Testis (tissue), 3 donors: ENCODE measurements around the gene R3HDM4. TPM values are rescaled to one million over a fixed set of nuclear protein-coding genes. Genes with fewer than 3 reads are reported as not detected.

Source experiments
- DNase-seq: peaks from one replicate; pipeline ENCODE4 v3.0.0-alpha.2; 2019
- H3K27ac ChIP-seq, 2 donors: fragments of 200-600 bp; sonication (generic); one replicate each; pipeline ENCODE4 v1.5.1; 2019
- H3K27me3 ChIP-seq: fragments of 200-600 bp; sonication (generic); one replicate; pipeline ENCODE4 v1.5.1; 2019
- H3K36me3 ChIP-seq: fragments of 200-600 bp; sonication (generic); one replicate; pipeline ENCODE4 v1.5.1; 2017; ENCODE audit warnings: low read depth; ENCODE audit errors: missing control alignments
- H3K4me1 ChIP-seq: fragments of 200-600 bp; sonication (generic); one replicate; pipeline ENCODE4 v1.5.1; 2019
- H3K4me3 ChIP-seq, 2 donors: fragments of 200-600 bp; sonication (generic); one replicate each; pipeline ENCODE4 v1.5.1; 2017 to 2019
- H3K9me3 ChIP-seq: fragments of 200-600 bp; sonication (generic); one replicate; pipeline ENCODE4 v1.5.1; 2017
- POLR2A ChIP-seq: fragments of 450-650 bp; IDR thresholded peaks from one replicate; pipeline ENCODE4 v1.6.1; 2017; ENCODE audit warnings: antibody characterized with exemption, mild to moderate bottlenecking, moderate library complexity
- WGBS, 2 donors: methylation state at CpG; one replicate each; pipeline ENCODE4 v1.1.5; 2018; 5-methylcytosine and 5-hydroxymethylcytosine counted together
- intact Hi-C: fragments of 100-400 bp; cut with DNase I; formaldehyde crosslinking; loops from one replicate; pipeline ENCODE4 v1.15.1; 2023; ENCODE audit warnings: low total_unique reads
- polyA plus RNA-seq: library from polyadenylated mRNA; stranded (reverse); fragments of 350-450 nt; fragmentation: Illumina TruSeq; extraction: RNeasy Lipid Tissue Mini Kit (QIAGEN cat#74804); gene quantifications from one replicate; pipeline ENCODE4 v1.2.3, GENCODE V29; 2014; ENCODE audit warnings: low read depth, low replicate concordance; ENCODE audit not compliant: insufficient read depth
- total RNA-seq, 2 donors: library from RNA; depleted of rRNA; stranded (reverse); fragments of >200 nt; gene quantifications; one replicate each; pipeline ENCODE4 v1.2.3, GENCODE V29; 2016
- TF ChIP-seq, protein P1 (sequence below), 3 experiments: fragments of 450-650 bp in 2 of 3; fragments of 200-600 bp in 1 of 3; sonication (generic) in 1 of 3; IDR thresholded peaks; one replicate each; pipeline ENCODE4 v1.5.1; 2016 to 2019; ENCODE audit warnings: antibody characterized with exemption in 3 of 3, mild to moderate bottlenecking in 2 of 3, moderate library complexity in 1 of 3

Gene R3HDM4
- total and polyA plus RNA-seq, 3 donors from 2014 or later, result 19.2 to 30.1 (median 24.6) TPM

DNA sequence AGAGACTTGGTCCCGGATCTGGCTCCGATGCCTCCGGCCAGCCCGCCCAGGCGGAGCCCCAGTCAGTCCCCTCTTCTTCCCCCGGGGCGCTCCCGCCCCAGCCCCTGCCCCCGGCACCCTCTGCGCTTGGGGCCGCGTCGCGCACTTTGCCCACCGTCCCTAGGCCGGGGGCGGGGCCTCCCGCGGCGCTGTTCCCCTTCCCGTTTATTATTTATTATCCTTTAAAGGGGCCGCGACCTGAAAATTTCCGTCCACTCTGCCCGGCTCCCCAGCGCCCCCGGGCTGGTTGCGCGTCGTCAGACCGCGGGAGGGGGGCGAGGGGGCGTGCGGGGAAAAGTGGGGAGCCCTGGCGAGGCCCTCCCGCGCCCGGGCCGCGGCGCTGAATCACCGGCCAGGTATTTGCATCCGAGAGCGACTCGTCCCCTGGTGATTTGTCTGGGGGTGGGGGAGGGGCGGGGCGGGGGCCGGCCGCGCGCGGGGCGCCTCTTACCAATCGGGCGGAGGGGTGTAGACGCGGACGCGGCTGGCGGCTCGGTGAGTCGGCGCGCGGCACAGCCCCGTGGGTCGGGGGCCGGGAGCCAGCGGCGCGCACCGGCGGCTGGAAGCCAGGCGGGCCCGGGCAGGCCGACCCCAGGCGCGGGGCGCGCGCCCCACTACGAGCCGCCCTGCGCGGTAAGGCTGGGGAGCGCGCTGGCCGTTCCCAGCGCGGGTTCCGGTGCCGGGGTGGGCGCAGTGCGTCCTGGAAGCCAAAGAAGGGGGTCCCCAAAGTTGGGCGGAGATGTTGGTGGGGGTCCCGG is 12.7 kb upstream of the R3HDM4 start, which contains the start of gene ARID3A:
Gene ARID3A (plus strand): TSS at position 510 of the 797 bp plus-strand sequence. CDS start 3,494 bp downstream, outside the sequence.
- TF ChIP-seq, protein P1, sequence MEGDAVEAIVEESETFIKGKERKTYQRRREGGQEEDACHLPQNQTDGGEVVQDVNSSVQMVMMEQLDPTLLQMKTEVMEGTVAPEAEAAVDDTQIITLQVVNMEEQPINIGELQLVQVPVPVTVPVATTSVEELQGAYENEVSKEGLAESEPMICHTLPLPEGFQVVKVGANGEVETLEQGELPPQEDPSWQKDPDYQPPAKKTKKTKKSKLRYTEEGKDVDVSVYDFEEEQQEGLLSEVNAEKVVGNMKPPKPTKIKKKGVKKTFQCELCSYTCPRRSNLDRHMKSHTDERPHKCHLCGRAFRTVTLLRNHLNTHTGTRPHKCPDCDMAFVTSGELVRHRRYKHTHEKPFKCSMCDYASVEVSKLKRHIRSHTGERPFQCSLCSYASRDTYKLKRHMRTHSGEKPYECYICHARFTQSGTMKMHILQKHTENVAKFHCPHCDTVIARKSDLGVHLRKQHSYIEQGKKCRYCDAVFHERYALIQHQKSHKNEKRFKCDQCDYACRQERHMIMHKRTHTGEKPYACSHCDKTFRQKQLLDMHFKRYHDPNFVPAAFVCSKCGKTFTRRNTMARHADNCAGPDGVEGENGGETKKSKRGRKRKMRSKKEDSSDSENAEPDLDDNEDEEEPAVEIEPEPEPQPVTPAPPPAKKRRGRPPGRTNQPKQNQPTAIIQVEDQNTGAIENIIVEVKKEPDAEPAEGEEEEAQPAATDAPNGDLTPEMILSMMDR (IDR thresholded peaks at IDR 0.05), result no peak
- TF ChIP-seq POLR2A, result no peak
- peak within 1 kb of the TSS; percentile 61 to 78 for H3K27ac ChIP-seq
- peak within 1 kb of the TSS; percentile 78 to 82 for H3K4me3 ChIP-seq
- peaks cover 18% of the 10 kb centered on the region for H3K4me1 ChIP-seq
- WGBS, 2 donors, result 0 to 1% methylated on average over 36 to 50 of the region's 97 CpGs
- no peaks in the 10 kb centered on the region for H3K9me3 ChIP-seq
- intact Hi-C loops, result loop anchor here (5.0 to 10.0 kb wide), 2 partner anchors 57 to 141 kb away; partner anchors contain the start of gene WDR18
- peak; percentile 84 for DNase-seq
- H3K36me3 ChIP-seq, result no peaks in the 10 kb centered on the region
- H3K27me3 ChIP-seq, result no peaks in the 10 kb centered on the region

DNA sequence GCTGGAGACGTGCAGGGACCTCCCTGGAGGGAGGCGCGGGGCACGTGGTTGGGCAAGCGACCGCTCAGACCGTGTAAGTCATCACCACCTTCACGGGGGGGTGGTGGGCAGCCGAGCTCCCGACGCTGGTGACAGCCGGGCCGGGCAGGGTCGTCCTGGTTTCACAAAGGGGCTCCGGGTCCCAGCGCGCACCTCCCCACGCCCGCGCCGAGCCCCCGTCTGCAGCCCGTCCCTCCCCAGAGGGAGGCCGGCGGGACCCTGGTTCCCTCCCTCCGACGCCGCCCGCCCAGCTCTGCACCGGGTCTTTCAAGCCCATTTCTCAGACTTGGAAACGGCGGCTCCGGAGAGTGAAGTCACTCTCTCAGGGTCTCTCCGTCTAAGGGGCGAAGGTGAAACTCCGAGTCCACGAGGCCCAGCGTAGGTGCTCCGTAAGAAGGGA is 12.1 kb upstream of the R3HDM4 start:
- WGBS, 2 donors, result 0 to 1% methylated on average over 8 to 39 of the region's 39 CpGs
- peak; percentile 82 for DNase-seq
- no peaks in the 10 kb centered on the region for H3K36me3 ChIP-seq

DNA sequence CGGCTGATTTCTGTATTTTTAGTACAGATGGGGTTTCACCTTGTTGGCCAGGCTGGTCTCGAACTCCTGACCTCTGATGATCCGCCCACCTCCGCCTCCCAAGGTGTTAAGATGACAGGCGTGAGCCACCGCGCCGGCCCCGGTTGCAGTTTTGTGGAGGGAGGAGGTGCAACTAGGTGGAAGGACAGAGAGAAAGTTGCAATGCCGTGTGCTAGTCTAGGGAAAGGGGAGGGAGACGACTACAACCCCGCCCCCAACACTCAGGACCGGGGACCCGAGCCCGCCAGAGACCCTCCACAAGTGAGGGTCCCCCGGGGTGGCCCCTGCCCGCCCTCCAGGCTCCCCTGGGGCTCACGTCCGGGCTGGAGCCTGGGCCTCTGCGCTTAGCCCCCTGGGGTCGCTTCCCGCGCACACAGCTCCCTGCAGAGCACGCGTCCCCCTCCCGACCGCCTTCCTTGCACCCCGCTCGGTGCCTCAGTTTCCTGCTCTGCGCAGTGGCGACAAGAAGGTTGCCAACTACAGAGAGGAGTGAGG is 11.6 kb upstream of the R3HDM4 start:
- WGBS, 2 donors, result 13 to 44% methylated on average over 7 to 29 of the region's 31 CpGs
- no peaks in the 10 kb centered on the region for H3K27me3 ChIP-seq
- no peaks in the 10 kb centered on the region for H3K36me3 ChIP-seq
- H3K4me3 ChIP-seq, result peak overlapping the region; percentile 78 to 82
- peaks cover 18% of the 10 kb centered on the region for H3K4me1 ChIP-seq
- TF ChIP-seq, protein P1 (IDR thresholded peaks at IDR 0.05), result no peak
- no peak for TF ChIP-seq POLR2A
- intact Hi-C loops, result loop anchor here (5.0 to 10.0 kb wide), 3 partner anchors 58 to 140 kb away; partner anchors contain the start of genes ELANE and WDR18
- no peak for DNase-seq
- peak overlapping the region in 1 of 2 donors; percentile 78 for H3K27ac ChIP-seq
- no peaks in the 10 kb centered on the region for H3K9me3 ChIP-seq

More for the DNA sequence above, 12.1 kb upstream of the R3HDM4 start:
- peak overlapping the region; percentile 21 to 78 for H3K27ac ChIP-seq
- H3K9me3 ChIP-seq, result no peaks in the 10 kb centered on the region
- peak overlapping the region; percentile 78 to 82 for H3K4me3 ChIP-seq
- intact Hi-C loops, result loop anchor here (5.0 to 10.0 kb wide), 2 partner anchors 57 to 140 kb away; partner anchors contain the start of gene WDR18
- H3K27me3 ChIP-seq, result no peaks in the 10 kb centered on the region
- H3K4me1 ChIP-seq, result peaks cover 18% of the 10 kb centered on the region
- TF ChIP-seq, protein P1 (IDR thresholded peaks at IDR 0.05), result no peak

DNA sequence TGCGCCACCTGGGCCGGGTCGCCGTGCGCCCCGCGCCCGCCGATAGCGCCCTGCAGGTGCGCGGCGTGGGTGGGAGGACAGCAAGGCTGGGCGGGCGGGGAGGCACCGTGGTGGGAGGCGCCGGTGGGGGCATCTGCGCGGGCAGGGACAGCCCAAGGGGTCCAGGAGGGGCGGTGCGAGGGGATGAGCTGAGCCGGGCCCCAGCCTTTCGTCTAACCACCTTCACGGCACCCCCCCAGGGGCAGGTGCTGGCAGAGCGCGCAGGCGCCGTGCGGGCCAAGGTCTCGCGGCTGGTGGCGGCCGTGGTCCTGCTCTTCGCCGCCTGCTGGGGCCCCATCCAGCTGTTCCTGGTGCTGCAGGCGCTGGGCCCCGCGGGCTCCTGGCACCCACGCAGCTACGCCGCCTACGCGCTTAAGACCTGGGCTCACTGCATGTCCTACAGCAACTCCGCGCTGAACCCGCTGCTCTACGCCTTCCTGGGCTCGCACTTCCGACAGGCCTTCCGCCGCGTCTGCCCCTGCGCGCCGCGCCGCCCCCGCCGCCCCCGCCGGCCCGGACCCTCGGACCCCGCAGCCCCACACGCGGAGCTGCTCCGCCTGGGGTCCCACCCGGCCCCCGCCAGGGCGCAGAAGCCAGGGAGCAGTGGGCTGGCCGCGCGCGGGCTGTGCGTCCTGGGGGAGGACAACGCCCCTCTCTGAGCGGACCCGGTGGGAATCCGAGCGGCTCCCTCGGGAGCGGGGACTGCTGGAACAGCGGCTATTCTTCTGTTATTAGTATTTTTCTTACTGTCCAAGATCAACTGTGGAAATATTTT is 7.2 kb upstream of the R3HDM4 start:
- H3K4me1 ChIP-seq, result peaks cover 21% of the 10 kb centered on the region
- H3K4me3 ChIP-seq, result no peak overlapping the region

More for the DNA sequence above, 7.2 kb upstream of the R3HDM4 start:
- Histone ChIP-seq H3K36me3 (no peaks in the 10 kb centered on the region), H3K9me3 (no peaks in the 10 kb centered on the region), H3K27me3 (no peaks in the 10 kb centered on the region), H3K27ac (no peak overlapping the region)
- no peak for DNase-seq
- 1 to 3% methylated on average over 43 to 83 of the region's 84 CpGs for WGBS, 2 donors
- TF ChIP-seq POLR2A, result no peak
- TF ChIP-seq, protein P1 (IDR thresholded peaks at IDR 0.05), result no peak
- intact Hi-C loops, result loop anchor here (5.0 to 10.0 kb wide), 2 partner anchors 68 to 135 kb away; partner anchors contain the start of gene ELANE
